MM.1S (cell line): Measurements from ENCODE around the gene NTM.

Source experiments
- DNase-seq: peaks from one replicate; pipeline ENCODE4 v3.0.0-alpha.2; 2015
- H2AFZ ChIP-seq: fragments of 300-600 bp; sonication (generic); 2 replicates; pipeline ENCODE4 v1.6.0; 2016; ENCODE audit warnings: antibody characterized with exemption, low read length
- H3F3A ChIP-seq: fragments of 300-600 bp; sonication (generic); 2 replicates; pipeline ENCODE4 v1.6.1; 2016; ENCODE audit warnings: mild to moderate bottlenecking, antibody characterized with exemption, low read length, moderate library complexity, mixed read lengths; ENCODE audit not compliant: insufficient read depth
- H3K27ac ChIP-seq: fragments of 300-600 bp; sonication (generic); 2 replicates; pipeline ENCODE4 v1.5.1; 2016; ENCODE audit warnings: mild to moderate bottlenecking, low read length
- H3K27me3 ChIP-seq: fragments of 300-600 bp; sonication (generic); replicated peaks from 2 replicates; pipeline ENCODE4 v1.6.0; 2016; ENCODE audit warnings: low read length; ENCODE audit not compliant: insufficient read depth
- H3K36me3 ChIP-seq: fragments of 300-600 bp; sonication (generic); replicated peaks from 2 replicates; pipeline ENCODE4 v1.6.1; 2016; ENCODE audit warnings: mild to moderate bottlenecking, low read length, mixed read lengths; ENCODE audit not compliant: insufficient read depth
- H3K4me1 ChIP-seq: fragments of 300-600 bp; sonication (generic); 2 replicates; pipeline ENCODE4 v1.6.1; 2016; ENCODE audit warnings: low read length, mixed read lengths
- H3K4me2 ChIP-seq: fragments of 300-600 bp; sonication (generic); 2 replicates; pipeline ENCODE4 v1.6.0; 2016; ENCODE audit warnings: low read depth, low read length
- H3K4me3 ChIP-seq: fragments of 300-600 bp; sonication (generic); 2 replicates; pipeline ENCODE4 v1.5.1; 2016; ENCODE audit warnings: low read length, mixed read lengths
- H3K79me2 ChIP-seq: fragments of 300-600 bp; sonication (generic); 2 replicates; pipeline ENCODE4 v1.6.1; 2016; ENCODE audit warnings: mixed run types, low read length, mixed read lengths
- H3K9ac ChIP-seq: fragments of 300-600 bp; sonication (generic); 2 replicates; pipeline ENCODE4 v1.6.1; 2016; ENCODE audit warnings: low read length, mixed read lengths
- H3K9me2 ChIP-seq: fragments of 300-600 bp; sonication (generic); replicated peaks from 2 replicates; pipeline ENCODE4 v1.6.1; 2016; ENCODE audit warnings: mild to moderate bottlenecking, low read length, mixed read lengths; ENCODE audit not compliant: insufficient read depth
- H3K9me3 ChIP-seq: fragments of 300-600 bp; sonication (generic); replicated peaks from 2 replicates; pipeline ENCODE4 v1.6.1; 2016; ENCODE audit warnings: mild to moderate bottlenecking, low read length, mixed read lengths; ENCODE audit not compliant: insufficient read depth
- H4K20me1 ChIP-seq: fragments of 300-600 bp; sonication (generic); 2 replicates; pipeline ENCODE4 v1.6.1; 2016; ENCODE audit warnings: mild to moderate bottlenecking, low read length, moderate library complexity, mixed read lengths; ENCODE audit not compliant: insufficient read depth
- CTCF ChIP-seq: fragments of 300-600 bp; sonication (generic); IDR thresholded peaks from 2 replicates; pipeline ENCODE4 v1.5.1; 2016; ENCODE audit warnings: antibody characterized with exemption, low read length, mixed read lengths
- EZH2 ChIP-seq: fragments of 300-600 bp; sonication (generic); optimal IDR thresholded peaks from 2 replicates; pipeline ENCODE3; 2017; ENCODE audit warnings: low read depth, mild to moderate bottlenecking, antibody characterized with exemption, low read length, mixed read lengths
- EZH2phosphoT487 ChIP-seq: fragments of 300-600 bp; sonication (generic); IDR thresholded peaks from 2 replicates; pipeline ENCODE4 v1.6.1; 2018; ENCODE audit warnings: antibody characterized with exemption, low read length

NTM gene

GRCh38 chr11:132099692-132100091 is 729.3 kb downstream of the NTM start:
- peak; percentile 52 for TF ChIP-seq CTCF
- no peak for TF ChIP-seq EZH2
- no peak for TF ChIP-seq EZH2phosphoT487

GRCh38 chr11:132100583-132100982 is 730.2 kb downstream of the NTM start:
- H3K27ac ChIP-seq, result no peak overlapping the region
- no peaks in the 10 kb centered on the region; the same call in 1 of the 2 replicates for H3K27me3 ChIP-seq
- H4K20me1 ChIP-seq, result no peaks in the 10 kb centered on the region
- H3K9me3 ChIP-seq, result no peaks in the 10 kb centered on the region
- no peaks in the 10 kb centered on the region for H3K9me2 ChIP-seq
- no peak for TF ChIP-seq CTCF
- H3K4me1 ChIP-seq, result no peaks in the 10 kb centered on the region
- no peak for DNase-seq
- no peak overlapping the region for H3K4me2 ChIP-seq
- H2AFZ ChIP-seq, result no peak overlapping the region
- H3F3A ChIP-seq, result no peaks in the 10 kb centered on the region
- H3K36me3 ChIP-seq, result no peaks in the 10 kb centered on the region
- H3K9ac ChIP-seq, result no peak overlapping the region
- no peak overlapping the region for H3K4me3 ChIP-seq
- H3K79me2 ChIP-seq, result no peaks in the 10 kb centered on the region

More at GRCh38 chr11:132099692-132100091, 729.3 kb downstream of the NTM start:
- Histone ChIP-seq H3K9ac (no peak overlapping the region), H3F3A (no peaks in the 10 kb centered on the region), H2AFZ (no peak overlapping the region), H3K4me1 (no peaks in the 10 kb centered on the region), H3K27me3 (no peaks in the 10 kb centered on the region; the same call in 1 of the 2 replicates), H3K36me3 (no peaks in the 10 kb centered on the region), H3K4me2 (no peak overlapping the region), H3K9me2 (no peaks in the 10 kb centered on the region), H3K9me3 (no peaks in the 10 kb centered on the region), H3K27ac (no peak overlapping the region), H3K4me3 (no peak overlapping the region), H3K79me2 (no peaks in the 10 kb centered on the region), H4K20me1 (no peaks in the 10 kb centered on the region)
- DNase-seq, result peak; percentile 18

- Histone ChIP-seq H3K79me2 (no peaks in the 10 kb centered on the region), H3K4me2 (no peak overlapping the region), H3K9me2 (no peaks in the 10 kb centered on the region), H3K27me3 (no peaks in the 10 kb centered on the region), H3K36me3 (no peaks in the 10 kb centered on the region), H3F3A (no peaks in the 10 kb centered on the region), H4K20me1 (no peaks in the 10 kb centered on the region), H3K4me1 (no peaks in the 10 kb centered on the region), H3K9me3 (no peaks in the 10 kb centered on the region), H2AFZ (no peak overlapping the region), H3K4me3 (no peak overlapping the region), H3K27ac (no peak overlapping the region), H3K9ac (no peak overlapping the region)
- TF ChIP-seq CTCF, result no peak
- no peak for TF ChIP-seq EZH2
- TF ChIP-seq EZH2phosphoT487, result no peak
- no peak for DNase-seq
These were observed 731.5 kb downstream of the NTM start for GRCh38 chr11:132101881-132102280.
